HFF-Myc (cell line): ENCODE measurements around the gene FREM2.

Experiments
- DNase-seq: peaks from one replicate; pipeline ENCODE4 v3.0.0-alpha.2; 2011; ENCODE audit warnings: low read depth; ENCODE audit errors: extremely low read depth
- H3K4me3 ChIP-seq: replicated peaks from 2 replicates; pipeline ENCODE4 v1.5.1; 2011; ENCODE audit warnings: low read depth, mild to moderate bottlenecking, control low read depth, low read length
- CTCF ChIP-seq: IDR thresholded peaks from 2 replicates; pipeline ENCODE4 v1.5.1; 2012; ENCODE audit warnings: mild to moderate bottlenecking, low read depth, low read length, control low read depth; ENCODE audit errors: missing control alignments

FREM2 gene

GRCh38 chr13:38697197-38697596 is 10.3 kb downstream of the FREM2 start:
- no peak overlapping the region for H3K4me3 ChIP-seq
- no peak for DNase-seq
- no peak for TF ChIP-seq CTCF

GRCh38 chr13:38697628-38698333 is 10.9 kb downstream of the FREM2 start:
- no peak overlapping the region for H3K4me3 ChIP-seq
- DNase-seq = no peak
- TF ChIP-seq CTCF = no peak

GRCh38 chr13:38700051-38700450 is 13.2 kb downstream of the FREM2 start:
- no peak overlapping the region for H3K4me3 ChIP-seq
- no peak for TF ChIP-seq CTCF
- no peak for DNase-seq

- H3K4me3 ChIP-seq = no peak overlapping the region
- no peak for DNase-seq
- no peak for TF ChIP-seq CTCF
Measured at GRCh38 chr13:38702669-38703068, 15.8 kb downstream of the FREM2 start.

- no peak for TF ChIP-seq CTCF
- H3K4me3 ChIP-seq = no peak overlapping the region
- DNase-seq = no peak
Measured at GRCh38 chr13:38703255-38703654, 16.4 kb downstream of the FREM2 start.

- no peak overlapping the region for H3K4me3 ChIP-seq
- no peak for DNase-seq
- no peak for TF ChIP-seq CTCF
Measured at GRCh38 chr13:38705365-38705764, 18.5 kb downstream of the FREM2 start.

- no peak overlapping the region for H3K4me3 ChIP-seq
- no peak for TF ChIP-seq CTCF
- no peak for DNase-seq
Measured at GRCh38 chr13:38707460-38707859, 20.6 kb downstream of the FREM2 start.
